Non-pigmented ciliary epithelial cell (primary cell): Measurements from ENCODE around the gene NUDT14.

Experiments used
- DNase-seq: peaks from one replicate; pipeline ENCODE4 v3.0.0-alpha.2; 2010; ENCODE audit warnings: low read depth

Gene NUDT14

DNA sequence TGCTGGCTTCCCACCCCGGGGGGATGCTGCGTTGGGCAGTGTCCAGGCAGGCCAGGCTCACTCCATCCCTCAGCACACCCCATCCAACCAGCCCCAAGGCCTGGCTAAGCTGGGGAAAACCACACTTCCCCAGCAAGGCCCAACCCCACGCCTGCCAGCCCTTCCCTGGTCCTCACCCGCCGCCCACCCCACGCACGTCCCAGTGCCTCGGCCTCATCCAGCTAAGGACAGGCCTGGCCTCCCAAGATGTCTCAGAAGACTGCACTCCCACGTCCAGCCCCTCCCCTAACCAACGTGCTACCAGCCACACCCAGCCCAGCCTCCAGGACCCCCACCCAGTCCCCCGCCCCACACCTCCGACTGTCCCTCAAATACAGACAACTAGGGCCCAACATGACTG, 22.3 kb downstream of the NUDT14 start:
- DNase-seq = no peak

DNA sequence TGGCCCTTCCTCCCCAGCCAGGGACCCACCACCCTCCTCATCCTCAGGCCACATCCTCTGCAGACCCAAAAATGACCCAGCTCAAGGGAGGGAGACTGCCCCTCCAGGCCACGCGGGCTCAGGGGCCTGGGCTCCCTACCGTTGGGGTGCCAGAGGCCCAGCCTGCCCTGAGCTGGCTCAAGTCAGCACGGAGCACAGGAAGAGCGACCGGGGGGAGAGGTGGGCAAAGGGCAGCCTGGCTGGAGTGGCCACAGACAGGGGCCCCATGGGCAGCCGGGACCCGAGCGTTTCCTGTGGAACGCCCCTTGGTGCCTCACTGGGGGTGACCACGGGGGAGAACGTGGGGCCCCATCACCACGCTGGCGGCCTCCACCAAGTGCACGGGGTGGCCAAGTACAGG, 23.2 kb downstream of the NUDT14 start:
- no peak for DNase-seq

DNA sequence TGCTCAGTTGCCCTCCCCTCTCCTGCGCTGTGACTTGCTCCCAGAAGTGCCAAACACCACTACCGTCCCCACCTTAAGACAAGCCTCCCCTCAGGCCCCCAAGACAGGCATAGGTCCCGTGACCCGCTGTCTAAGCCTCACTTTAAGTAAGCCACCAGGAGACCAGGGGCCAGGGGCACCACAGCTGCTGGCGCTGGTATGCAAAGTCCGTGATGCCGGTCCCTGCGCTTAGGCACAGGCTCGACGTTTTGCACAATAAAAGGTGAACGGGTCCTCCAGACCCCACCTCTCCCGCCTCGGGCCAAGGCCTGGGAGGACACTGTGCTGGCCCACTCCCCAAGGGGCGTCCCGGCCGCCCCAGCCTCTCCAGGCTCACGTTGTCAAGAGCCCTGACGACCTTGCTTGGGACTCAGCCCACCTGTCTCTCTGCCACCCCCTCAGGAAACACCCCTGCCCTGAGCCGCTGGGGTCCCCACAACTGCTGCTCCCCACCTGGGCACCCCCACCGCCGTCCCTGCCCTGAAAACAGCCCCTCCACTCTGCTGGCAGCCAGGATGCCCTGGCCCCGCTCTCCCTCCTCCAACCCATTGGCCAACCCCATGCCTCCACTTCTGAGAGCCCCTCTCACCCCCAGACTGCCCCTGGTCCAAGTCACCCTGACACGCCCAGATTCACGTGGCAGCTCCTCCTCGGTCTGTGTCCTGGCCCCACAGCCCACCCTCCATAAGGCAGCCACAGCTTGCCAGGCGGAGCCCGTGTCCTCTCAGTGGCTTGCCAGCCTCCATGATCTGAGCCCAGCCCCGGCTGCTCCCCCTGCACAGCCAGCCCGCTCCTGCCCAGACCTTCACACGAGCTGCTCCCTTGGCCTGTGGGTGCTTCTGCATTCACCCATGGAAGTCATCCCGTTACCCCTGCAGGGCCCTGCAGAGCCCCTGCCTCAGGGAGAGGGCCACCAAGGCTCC, 24.4 kb downstream of the NUDT14 start:
- no peak for DNase-seq

DNA sequence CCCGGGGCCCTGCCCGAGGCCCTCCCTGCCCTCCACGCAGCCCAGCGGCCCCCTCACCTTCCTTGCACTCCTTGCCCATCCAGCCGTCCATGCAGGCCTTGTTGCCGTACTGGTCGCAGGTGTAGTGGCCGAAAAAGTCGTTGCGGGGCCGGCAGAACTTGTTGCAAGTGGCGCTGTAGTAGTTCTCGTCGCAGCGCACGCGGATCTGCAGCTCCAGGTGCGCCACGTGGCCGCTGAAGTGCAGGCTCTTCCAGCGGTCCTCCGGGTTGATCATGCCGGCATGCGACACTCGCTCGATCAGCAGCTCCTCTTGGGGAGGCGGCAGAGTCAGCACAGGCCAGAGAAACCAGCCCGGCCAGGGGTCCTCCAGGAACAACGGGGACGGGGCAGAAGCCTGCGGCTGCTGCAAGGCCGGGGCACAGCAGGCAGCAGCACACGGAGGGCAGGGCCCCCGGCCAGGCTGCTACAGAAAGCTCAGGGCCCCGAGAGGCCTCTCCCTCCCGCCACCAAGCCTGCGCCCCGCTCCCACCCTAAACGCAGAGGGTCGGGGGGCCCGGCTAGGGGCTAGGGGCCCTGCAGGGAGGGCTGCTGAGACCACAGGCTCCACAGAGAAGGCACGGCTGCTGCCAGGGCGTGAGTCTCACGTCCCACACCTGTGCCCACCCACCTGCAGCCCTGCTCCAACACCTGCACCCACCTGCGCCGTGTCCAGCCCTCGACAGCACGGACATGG, 25.3 kb downstream of the NUDT14 start:
- no peak for DNase-seq

DNA sequence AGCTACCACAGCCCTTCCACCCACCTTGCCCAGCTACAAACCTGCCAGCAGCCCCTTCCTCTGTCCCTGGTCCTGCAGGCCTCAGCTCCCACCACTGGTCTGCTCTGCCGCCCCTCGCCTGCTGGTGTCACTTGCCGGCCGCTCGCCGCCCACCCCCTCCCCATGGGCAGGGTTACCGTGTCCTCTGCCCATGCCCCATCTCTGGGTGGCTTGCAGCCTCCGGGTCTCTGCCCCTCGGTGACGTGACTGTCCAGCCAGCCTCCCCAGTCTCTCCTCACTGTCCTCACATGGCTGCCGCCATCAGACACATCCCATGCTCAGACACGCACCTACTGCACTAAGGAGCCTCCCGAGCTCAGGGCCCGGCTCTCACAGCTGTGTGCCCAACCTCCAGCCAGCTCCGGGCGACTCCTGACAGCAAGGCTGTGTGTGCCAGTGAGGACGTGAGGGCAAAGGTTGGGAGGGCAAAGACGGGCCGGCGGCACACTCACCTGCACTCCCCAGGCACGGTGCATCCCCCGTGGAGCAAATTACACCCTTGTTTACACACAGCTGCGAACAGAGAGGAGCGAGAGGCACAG, 26.0 kb downstream of the NUDT14 start:
- DNase-seq = no peak

DNA sequence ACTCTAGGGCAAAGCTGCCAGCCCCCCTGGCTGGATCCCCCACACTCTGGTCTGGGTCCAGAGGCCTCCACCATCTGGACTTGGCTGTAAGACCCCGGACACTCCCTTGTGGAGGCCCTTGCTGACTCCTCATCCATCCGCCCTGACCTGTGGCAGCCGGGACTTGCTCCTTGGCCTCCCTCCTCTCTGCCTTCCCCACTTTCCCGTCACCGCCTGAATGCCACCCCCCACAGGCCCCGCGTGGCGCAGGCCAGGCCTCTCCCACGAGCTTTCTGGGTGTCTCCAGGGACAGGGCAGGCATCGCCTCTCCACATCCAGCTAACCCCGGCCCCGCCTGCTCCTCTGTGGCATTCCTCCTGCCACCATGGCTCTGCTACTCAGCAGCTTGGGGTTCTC, 26.6 kb downstream of the NUDT14 start:
- no peak for DNase-seq

DNA sequence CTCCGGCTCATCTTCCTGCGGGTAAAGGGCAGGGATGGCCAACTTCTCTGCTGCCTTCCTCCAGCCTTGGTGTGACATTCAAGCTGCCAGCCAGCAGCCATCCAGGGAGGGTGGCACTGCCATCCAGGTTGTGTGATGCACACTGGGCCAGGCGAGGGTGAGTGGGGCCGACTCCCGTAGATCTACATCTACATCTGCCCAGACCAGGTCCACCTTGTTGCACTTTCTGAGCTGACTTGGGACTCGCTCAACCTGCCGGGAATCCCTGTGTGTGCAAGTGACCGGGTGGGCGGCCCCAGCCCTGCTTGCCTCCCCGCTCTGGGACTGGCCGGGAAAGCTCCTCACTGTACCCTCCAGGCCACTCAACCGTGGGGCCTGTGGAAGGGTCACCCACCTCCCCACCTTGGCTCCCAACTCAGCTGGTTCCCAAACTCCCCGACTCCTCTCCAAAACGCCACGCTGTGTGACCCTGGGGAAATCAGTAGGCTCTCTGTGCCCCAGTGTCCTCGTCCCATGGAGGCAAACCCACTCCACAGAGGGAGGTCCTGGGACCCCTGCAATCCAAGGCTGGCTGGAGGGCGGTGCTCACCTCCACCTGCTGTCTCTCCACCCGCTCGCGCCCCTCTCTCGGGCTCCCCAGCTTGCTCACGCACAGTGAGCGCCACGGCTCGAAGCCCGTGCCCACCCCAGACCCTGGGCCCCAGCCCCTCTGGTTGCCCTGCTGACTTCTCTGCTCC, 27.2 kb downstream of the NUDT14 start:
- no peak for DNase-seq

DNA sequence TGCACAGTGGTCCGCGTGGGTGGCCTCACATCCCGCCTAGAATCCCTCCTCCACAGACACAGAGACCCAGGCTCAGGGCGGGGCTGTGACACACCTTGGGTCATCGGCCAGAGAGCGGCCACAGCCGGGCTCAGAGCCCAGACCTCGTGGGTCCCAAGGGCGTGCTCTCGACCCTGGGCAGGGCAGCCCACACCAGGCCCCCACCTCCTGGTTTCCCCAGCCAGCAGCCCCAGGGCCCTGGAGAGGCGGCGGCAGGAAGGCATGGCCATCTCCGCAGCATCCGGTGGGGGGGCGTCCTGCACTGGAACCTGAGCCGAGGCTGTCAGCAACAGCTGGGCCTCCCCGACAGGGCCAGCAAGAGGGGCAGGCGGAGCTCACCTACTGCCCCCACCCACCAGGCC, 27.8 kb downstream of the NUDT14 start:
- DNase-seq = no peak

DNA sequence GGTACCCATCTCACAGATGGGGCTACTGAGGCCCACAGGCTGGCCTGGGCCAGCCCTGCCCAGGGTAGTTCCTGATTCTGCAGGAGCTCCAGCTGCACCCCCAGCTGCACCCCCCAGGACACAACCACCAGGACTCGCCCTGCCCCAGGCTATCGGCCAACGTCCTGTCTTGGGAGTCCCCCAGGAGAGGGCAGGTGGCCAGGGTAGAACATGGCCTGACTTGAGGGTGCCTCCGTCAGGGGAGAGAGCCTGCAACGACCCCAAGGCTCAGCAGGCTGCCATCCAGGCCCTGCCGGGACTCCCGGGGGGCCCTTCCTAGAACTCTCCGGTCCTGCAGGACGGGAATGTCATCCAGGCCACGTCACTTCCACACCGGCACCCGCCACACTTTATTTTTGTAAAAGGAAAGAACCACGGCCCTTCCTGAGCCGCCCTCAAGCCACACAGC, 28.3 kb downstream of the NUDT14 start:
- no peak for DNase-seq

DNA sequence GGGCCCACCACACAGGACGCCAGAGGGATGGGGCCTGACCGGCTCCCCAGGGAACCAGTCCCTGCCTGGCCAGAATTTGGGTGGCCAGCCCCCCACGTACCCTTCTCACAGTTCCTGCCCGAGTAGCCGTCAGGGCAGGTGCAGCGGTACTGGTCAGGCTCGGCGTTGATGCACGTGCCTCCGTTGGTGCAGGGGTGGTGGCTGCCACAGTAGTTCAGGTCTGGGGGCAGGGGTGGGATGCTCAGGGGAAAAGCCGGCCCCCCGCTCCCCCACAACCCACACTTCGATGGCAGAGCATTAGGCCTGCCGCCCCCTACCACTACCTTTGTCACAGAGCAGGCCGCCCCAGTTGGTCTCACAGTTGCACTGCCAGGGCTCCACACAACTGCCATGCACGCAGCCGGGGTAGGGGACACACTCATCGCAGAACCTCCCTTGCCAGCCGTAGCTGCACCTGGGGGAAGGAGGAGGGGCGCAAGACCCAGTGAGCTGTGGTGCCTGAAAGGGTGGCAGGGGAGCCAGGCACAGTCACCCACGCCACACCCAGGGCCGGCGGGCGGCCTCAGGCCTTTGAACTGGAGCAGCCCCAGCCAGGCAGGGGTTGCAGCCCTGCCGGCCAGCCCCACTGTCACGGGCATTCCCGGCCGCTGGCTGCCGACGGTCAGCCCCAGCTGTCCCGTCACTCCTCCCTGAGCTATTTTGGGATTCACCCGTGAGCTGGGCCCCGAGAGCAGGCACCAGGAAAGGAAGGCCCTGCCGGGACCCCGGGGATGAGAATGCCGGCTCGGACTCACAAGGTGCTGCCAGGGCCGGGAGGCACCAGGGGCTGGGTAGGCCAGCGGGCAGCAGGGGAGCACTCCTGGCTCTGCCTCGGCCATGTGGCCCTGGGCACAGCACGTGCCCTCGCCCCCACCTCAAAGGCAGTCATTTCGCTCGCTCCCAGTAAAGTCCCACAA, 29.0 kb downstream of the NUDT14 start:
- DNase-seq = no peak

DNA sequence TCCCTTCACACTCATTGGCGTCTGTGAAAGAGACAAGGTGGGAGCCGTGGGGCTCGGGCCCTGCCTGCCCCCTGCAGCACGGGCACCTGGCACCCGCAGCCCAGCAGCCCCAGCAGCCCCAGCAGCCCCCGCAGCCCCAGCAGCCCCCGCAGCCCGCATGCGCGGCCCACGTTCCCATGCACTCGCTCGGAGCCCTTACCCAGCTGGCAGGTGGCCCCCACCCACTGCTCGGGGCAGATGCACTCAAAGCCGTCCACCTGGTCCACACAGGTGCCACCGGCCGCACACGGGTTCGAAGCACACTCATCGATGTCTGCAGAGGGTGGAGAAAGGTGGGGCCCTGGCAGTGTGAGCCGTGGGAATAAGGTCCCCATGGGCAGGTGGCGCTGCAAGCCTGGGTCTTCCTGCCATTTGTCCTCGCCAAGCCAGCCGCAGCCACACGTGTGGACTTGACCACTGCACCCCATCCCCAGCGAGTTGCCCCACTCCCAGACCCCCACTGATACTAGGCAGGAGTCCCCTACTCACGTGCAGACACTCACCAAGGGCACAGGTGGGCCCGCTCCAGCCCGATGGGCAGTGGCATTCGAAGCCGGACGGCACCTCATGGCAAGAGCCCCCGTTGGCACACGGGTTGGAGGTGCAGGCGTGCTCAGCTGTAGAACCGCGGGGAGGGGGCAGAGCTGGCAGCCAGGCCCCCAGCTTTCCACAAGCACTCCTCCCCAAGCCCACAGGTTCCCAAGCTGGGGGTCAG, 29.9 kb downstream of the NUDT14 start:
- no peak for DNase-seq

DNA sequence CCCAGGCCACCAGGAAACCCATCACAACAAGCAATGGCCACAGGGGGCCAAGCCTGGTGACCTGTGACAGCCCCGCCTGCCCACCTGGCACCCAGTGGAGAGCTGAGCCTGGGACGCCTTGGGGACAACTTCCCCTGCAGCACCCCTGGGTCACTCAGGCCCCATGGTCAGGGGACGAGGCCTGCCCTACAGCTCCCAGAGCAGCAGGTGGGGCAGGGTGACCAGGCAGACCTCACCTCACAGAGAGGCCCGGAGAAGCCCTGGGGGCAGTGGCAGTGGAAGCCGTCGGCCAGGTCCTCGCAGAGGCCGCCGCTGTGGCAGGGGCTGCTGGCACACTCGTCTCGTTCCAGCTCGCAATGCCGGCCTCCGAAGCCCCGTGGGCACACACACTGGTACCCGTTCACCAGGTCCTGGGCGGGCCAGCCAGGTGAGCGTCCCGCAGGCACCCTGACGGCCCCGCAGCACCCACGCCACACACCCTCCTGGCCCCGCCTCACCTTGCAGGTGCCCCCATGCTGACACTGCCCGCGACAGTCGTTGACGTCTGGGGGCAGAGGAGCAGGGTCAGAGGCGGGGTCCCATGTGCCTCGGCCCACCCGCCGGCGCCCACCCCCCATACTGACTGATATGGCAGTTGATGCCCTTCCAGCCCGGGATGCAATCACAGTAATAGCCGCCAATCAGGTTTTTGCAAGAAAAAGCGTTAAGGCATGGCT, 30.6 kb downstream of the NUDT14 start:
- no peak for DNase-seq

DNA sequence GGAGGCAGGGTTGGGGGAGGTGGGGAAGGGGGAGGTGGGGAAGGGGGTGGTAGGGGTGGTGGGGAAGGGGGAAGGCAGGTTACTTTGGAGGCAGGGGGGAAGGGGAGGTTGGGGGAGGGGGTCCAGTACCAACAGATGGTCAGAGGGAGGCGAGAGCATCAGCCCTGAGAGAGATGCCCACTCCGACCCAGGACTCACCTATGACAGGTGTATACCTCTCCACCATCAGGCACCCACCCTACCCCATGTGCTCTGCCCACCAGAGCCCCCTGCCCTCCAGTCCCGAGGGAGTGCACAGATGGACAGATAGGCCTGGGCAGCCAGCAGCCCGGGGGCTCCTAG, 31.1 kb downstream of the NUDT14 start:
- no peak for DNase-seq

DNA sequence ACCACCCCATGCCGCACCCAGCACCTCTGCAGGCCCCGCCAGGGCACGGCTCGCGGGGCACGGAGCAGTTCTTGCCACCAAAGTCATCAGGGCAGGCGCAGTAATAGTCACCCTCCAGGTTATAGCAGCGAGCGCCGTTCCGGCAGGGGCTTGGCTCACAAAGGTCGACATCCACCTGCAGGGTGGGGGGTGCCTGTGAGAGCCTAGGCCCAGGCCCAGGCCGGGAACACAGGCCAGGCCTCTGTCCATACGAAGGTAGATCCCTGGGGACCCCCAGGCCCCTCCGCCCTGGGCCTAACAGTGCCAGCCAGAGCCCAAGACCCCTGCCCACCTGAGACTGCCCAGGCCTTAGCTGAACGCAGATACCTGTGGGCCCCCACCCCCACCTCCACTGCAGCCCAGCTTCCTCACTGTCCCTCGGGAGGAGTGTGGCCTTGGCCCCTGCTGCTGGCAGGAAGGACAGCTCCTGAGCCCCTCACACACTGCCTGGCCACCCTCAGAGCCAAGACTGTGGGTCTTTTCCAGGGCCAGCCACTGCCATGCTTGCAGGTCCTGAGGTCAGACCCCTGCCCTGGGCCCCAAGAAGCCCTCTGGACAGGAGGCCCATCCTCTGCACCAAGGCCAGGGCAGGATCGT, 31.8 kb downstream of the NUDT14 start:
- no peak for DNase-seq

DNA sequence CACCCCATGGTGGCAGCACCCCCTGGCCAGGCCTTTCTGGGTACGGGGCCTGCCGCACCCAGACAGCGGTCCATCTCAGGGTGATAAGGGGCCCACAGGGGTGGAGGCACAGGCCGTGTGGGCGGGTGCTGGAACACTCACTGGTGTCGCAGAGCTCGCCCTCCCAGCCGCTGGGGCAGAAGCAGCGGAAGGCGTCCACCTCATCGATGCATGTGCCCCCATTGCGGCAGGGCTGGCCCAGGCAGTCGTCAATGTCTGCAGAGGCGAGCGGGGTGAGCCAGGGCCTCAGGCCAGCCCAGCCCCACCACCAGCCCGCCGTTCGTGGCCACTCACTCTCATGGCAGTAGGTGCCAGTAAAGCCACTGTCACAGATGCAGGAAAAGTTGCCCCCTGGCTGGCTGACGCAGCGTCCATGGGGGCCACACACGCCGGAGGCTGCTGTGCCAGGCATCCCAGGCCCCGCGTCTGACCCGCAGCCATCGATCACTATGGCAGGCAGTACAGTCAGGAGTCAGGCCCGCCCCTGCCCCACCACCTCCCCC, 32.4 kb downstream of the NUDT14 start:
- no peak for DNase-seq

DNA sequence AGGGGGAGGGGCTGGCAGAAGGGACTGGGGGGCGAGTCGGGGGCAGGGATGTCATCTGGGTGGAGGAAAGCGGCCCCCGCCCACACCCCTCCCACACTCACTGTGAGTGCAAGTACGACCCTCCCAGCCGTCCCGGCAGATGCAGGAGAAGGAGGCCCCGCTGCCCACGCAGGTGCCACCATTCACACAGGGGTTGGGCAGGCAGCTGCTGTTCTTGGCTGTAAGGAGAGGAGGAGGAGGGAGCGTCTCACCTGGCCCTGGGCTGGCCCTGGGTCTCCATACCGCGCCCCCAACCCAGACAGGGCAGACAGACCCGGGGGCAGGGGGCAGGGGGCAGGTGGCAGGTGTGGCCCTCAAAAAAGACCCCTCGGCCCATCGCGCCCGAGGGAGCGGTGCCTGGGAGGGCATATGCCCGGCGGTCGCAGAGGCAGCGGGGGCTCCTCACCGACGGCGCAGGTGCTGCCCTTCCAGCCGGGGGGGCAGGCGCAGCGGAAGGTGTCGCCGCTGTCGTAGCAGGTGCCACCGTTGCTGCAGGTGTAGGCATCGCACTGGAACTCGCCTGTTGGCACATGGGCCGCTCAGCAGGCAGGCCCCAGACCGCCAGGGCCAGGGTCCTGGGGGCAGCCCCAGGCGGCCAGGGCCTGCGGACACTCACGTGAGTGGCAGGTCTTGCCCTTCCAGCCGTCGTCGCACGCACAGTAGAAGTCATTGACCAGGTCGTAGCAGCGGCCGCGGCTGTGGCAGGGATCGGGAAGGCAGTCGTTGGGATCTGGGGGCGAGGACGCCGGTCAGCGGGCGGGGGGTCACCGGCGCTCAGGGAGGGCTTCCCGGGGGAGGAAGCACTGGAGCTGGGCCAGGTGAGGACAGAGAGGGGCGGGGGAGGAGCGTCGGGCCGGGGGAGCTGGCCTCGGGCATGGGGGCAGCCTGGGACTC, 33.2 kb downstream of the NUDT14 start:
- no peak for DNase-seq

DNA sequence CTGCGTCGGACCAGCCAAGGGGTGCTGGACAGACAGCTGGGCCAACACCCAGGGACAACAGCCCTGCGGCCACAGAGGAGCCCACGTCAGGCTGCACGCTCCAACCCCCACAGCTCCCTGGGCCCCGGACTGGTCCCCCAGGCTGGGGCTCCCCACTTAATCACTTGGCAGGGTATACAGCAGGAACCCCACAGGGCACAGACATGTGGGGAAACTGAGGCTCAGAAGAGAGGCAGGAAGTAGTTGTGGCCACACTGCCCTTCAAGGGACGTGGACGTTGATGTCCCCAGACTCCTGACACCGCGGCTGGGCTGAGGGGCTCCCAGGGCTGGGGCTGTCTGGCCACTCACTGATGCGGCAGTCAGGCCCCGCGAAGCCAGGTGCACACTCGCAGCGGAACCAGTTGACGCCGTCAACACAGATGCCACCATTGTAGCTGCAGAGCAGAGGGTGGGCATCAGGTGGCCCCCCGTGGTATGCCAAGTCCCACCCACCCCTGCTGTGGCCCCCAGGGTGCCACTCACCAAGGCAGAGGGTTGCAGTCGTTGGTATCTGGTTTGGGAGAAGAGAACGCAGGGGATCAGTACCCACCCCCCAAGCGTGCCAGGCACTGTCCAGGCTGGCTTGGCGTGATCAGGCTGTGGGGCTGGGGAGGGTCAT, 34.0 kb downstream of the NUDT14 start:
- no peak for DNase-seq
